NCI-H510A (cell line): ENCODE data around the gene B3GAT1.

Experiments
- DNase-seq: peaks from one replicate; lab custom pipeline; 2025; lab: John Stamatoyannopoulos, UW

B3GAT1 gene

GRCh38 chr11:134409552-134410429, 2.3 kb downstream of the B3GAT1 start:
- no peak for DNase-seq

GRCh38 chr11:134407923-134408322, 4.1 kb downstream of the B3GAT1 start:
- no peak for DNase-seq

- no peak for DNase-seq
Measured at GRCh38 chr11:134407321-134407828, 4.7 kb downstream of the B3GAT1 start.

GRCh38 chr11:134406264-134407185, 5.5 kb downstream of the B3GAT1 start:
- DNase-seq = no peak

- DNase-seq = no peak
Measured at GRCh38 chr11:134405841-134406240, 6.2 kb downstream of the B3GAT1 start.

- no peak for DNase-seq
Measured at GRCh38 chr11:134405436-134405835, 6.6 kb downstream of the B3GAT1 start.

- no peak for DNase-seq
Measured at GRCh38 chr11:134404575-134405341, 7.3 kb downstream of the B3GAT1 start.

- no peak for DNase-seq
Measured at GRCh38 chr11:134402910-134403309, 9.1 kb downstream of the B3GAT1 start.

- no peak for DNase-seq
Measured at GRCh38 chr11:134401825-134402809, 9.9 kb downstream of the B3GAT1 start.

GRCh38 chr11:134399996-134400395, 12.0 kb downstream of the B3GAT1 start:
- DNase-seq = no peak

- no peak for DNase-seq
Measured at GRCh38 chr11:134399293-134399654, 12.8 kb downstream of the B3GAT1 start.

GRCh38 chr11:134398644-134399292, 13.3 kb downstream of the B3GAT1 start:
- DNase-seq = no peak

GRCh38 chr11:134398079-134398444, 14.0 kb downstream of the B3GAT1 start:
- DNase-seq = no peak

- no peak for DNase-seq
Measured at GRCh38 chr11:134397304-134398078, 14.6 kb downstream of the B3GAT1 start.

GRCh38 chr11:134395002-134395401, 17.0 kb downstream of the B3GAT1 start:
- DNase-seq = no peak

- DNase-seq = no peak
Measured at GRCh38 chr11:134394311-134394710, 17.7 kb downstream of the B3GAT1 start.

GRCh38 chr11:134393638-134394037, 18.4 kb downstream of the B3GAT1 start:
- DNase-seq = no peak

- no peak for DNase-seq
Measured at GRCh38 chr11:134392953-134393615, 19.0 kb downstream of the B3GAT1 start.

GRCh38 chr11:134391656-134392055, 20.4 kb downstream of the B3GAT1 start:
- DNase-seq = no peak
